Hepatocyte (in vitro differentiated cells): ENCODE results near the gene SPHK1. TPM values are rescaled to one million over a fixed set of nuclear protein-coding genes. Genes with fewer than 3 reads are reported as not detected.

Source experiments
- DNase-seq: peaks from one replicate; pipeline ENCODE4 v3.0.0-alpha.2; 2016; ENCODE audit warnings: low spot score
- H2AFZ ChIP-seq: fragments of 200-600 bp; sonication (generic); 2 replicates; pipeline ENCODE4 v1.6.0; 2016; ENCODE audit warnings: antibody characterized with exemption, mild to moderate bottlenecking
- H3K27ac ChIP-seq: fragments of 200-600 bp; sonication (generic); 2 replicates; pipeline ENCODE4 v1.5.1; 2016; ENCODE audit warnings: mild to moderate bottlenecking
- H3K27me3 ChIP-seq: fragments of 200-600 bp; sonication (generic); 2 replicates; pipeline ENCODE4 v1.6.1; 2016
- H3K36me3 ChIP-seq: fragments of 200-600 bp; sonication (generic); replicated peaks from 2 replicates; pipeline ENCODE4 v1.5.1; 2016; ENCODE audit warnings: low read depth; ENCODE audit not compliant: insufficient read depth
- H3K4me1 ChIP-seq: fragments of 200-600 bp; sonication (generic); 2 replicates; pipeline ENCODE4 v1.5.1; 2016; ENCODE audit warnings: mild to moderate bottlenecking, moderate library complexity; ENCODE audit not compliant: insufficient read depth
- H3K4me2 ChIP-seq: fragments of 200-600 bp; sonication (generic); 2 replicates; pipeline ENCODE4 v1.6.0; 2016
- H3K4me3 ChIP-seq: fragments of 200-600 bp; sonication (generic); 2 replicates; pipeline ENCODE4 v1.5.1; 2016; ENCODE audit warnings: mild to moderate bottlenecking
- H3K79me2 ChIP-seq: fragments of 200-600 bp; sonication (generic); 2 replicates; pipeline ENCODE4 v1.6.0; 2017; ENCODE audit warnings: mild to moderate bottlenecking
- H3K9me2 ChIP-seq: fragments of 200-600 bp; sonication (generic); replicated peaks from 2 replicates; pipeline ENCODE4 v1.6.0; 2017; ENCODE audit warnings: mild to moderate bottlenecking; ENCODE audit not compliant: insufficient read depth
- H3K9me3 ChIP-seq: fragments of 200-600 bp; sonication (generic); 2 replicates; pipeline ENCODE4 v1.5.1; 2016; ENCODE audit warnings: low read depth, mild to moderate bottlenecking
- H4K20me1 ChIP-seq: fragments of 200-600 bp; sonication (generic); 2 replicates; pipeline ENCODE4 v1.6.0; 2016; ENCODE audit warnings: mild to moderate bottlenecking; ENCODE audit not compliant: insufficient read depth, poor library complexity, severe bottlenecking
- EZH2 ChIP-seq: fragments of 200-600 bp; sonication (generic); IDR thresholded peaks from 2 replicates; pipeline ENCODE4 v1.6.1; 2016; ENCODE audit warnings: antibody characterized with exemption, mild to moderate bottlenecking, borderline replicate concordance
- EZH2phosphoT487 ChIP-seq: fragments of 200-600 bp; sonication (generic); IDR thresholded peaks from one replicate; pipeline ENCODE4 v1.6.1; 2018; ENCODE audit warnings: antibody characterized with exemption, mild to moderate bottlenecking, low read depth, moderate library complexity; ENCODE audit not compliant: unreplicated experiment, severe bottlenecking
- WGBS: methylation state at CpG from one replicate; pipeline ENCODE4 v1.1.6; 2016; ENCODE audit warnings: low lambda C conversion rate; ENCODE audit errors: missing lambda C conversion rate; 5-methylcytosine and 5-hydroxymethylcytosine counted together
- polyA plus RNA-seq: library from polyadenylated mRNA; unstranded; fragments of >200 nt; fragmentation: Nextera tagmentation; extraction: Ambion mirVana; gene quantifications from 2 replicates; pipeline ENCODE4 v1.2.1, GENCODE V29; 2016
- total RNA-seq: library from RNA; depleted of rRNA; stranded (reverse); fragments of >200 nt; gene quantifications from 2 replicates; pipeline ENCODE4 v1.2.3, GENCODE V29; 2014
- TF ChIP-seq, protein P1 (sequence below): fragments of 200-600 bp; sonication (generic); IDR thresholded peaks from 2 replicates; pipeline ENCODE4 v1.5.1; 2016; ENCODE audit warnings: antibody characterized with exemption, mild to moderate bottlenecking; ENCODE audit not compliant: poor library complexity

The SPHK1 gene
- total and polyA plus RNA-seq, 2 experiments from 2014 or later, result 5.2 to 15.2 TPM

DNA sequence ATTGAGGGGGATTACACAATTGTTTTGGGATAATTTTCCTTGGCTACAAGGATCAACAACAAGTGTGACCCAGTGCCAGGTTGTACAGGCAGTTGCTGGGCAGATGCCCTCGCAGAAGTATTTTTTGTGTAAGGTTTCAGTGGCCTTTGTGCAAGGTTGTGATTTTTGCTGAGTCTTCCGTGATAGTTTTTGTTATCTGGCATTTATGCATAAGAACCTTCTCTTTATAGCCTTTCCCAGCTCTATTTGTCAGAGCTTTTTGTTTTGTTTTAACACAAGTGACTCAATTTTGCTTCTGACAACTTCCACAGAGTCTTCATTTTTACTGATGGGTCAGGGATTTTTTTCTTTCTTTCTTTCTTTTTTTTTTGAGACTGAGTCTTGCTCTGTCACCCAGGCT is 23.9 kb upstream of the SPHK1 start:
- no peaks in the 10 kb centered on the region for H3K9me3 ChIP-seq
- 91% methylated on average over 2 of the region's 2 CpGs for WGBS
- H3K4me1 ChIP-seq, result no peaks in the 10 kb centered on the region
- no peaks in the 10 kb centered on the region for H3K36me3 ChIP-seq
- no peak for DNase-seq
- no peaks in the 10 kb centered on the region for H3K27me3 ChIP-seq
- H2AFZ ChIP-seq, result no peak overlapping the region
- H3K9me2 ChIP-seq, result no peaks in the 10 kb centered on the region
- no peaks in the 10 kb centered on the region for H3K79me2 ChIP-seq
- H3K4me2 ChIP-seq, result no peak overlapping the region
- H4K20me1 ChIP-seq, result no peaks in the 10 kb centered on the region
- TF ChIP-seq EZH2phosphoT487, result no peak
- TF ChIP-seq EZH2, result no peak
- TF ChIP-seq, protein P1, sequence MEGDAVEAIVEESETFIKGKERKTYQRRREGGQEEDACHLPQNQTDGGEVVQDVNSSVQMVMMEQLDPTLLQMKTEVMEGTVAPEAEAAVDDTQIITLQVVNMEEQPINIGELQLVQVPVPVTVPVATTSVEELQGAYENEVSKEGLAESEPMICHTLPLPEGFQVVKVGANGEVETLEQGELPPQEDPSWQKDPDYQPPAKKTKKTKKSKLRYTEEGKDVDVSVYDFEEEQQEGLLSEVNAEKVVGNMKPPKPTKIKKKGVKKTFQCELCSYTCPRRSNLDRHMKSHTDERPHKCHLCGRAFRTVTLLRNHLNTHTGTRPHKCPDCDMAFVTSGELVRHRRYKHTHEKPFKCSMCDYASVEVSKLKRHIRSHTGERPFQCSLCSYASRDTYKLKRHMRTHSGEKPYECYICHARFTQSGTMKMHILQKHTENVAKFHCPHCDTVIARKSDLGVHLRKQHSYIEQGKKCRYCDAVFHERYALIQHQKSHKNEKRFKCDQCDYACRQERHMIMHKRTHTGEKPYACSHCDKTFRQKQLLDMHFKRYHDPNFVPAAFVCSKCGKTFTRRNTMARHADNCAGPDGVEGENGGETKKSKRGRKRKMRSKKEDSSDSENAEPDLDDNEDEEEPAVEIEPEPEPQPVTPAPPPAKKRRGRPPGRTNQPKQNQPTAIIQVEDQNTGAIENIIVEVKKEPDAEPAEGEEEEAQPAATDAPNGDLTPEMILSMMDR, result no peak
- no peak overlapping the region for H3K4me3 ChIP-seq
- H3K27ac ChIP-seq, result no peak overlapping the region

DNA sequence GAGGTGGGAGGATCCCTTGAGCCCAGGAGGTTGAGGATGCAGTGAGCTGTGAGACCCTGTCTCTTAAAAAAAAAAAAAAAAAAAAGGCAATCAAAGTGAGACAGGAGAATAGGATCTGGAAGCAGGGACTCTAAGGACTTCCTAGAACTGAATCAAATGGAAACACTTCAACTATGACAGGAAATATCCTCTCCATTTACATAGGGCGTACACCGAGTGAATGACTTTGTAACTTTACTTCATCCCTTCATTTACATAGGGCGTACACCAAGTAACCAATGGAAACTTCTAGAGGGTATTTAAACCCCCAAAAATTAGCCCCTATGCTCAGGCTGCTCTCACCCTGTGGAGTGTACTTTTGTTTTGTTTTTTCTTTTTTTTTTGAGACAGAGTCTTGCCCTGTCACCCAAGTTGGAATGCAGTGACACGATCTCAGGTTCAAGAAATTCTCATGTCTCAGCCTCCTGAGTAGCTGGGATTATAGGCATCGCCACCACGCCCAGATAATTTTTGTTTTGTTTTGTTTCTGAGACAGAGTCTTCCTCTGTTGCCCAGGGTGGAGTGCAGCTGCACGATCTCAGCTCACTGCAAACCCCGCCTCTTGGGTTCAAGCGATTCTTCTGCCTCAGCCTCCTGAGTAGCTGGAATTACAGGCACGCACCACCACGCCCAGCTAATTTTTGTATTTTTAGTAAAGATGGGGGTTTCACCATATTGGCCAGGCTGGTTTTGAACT is 21.1 kb upstream of the SPHK1 start:
- Histone ChIP-seq H3K27ac (no peak overlapping the region), H3K4me3 (no peak overlapping the region), H3K27me3 (no peaks in the 10 kb centered on the region), H3K4me1 (peaks cover 7% of the 10 kb centered on the region), H3K4me2 (no peak overlapping the region), H3K36me3 (no peaks in the 10 kb centered on the region), H4K20me1 (no peaks in the 10 kb centered on the region), H2AFZ (no peak overlapping the region), H3K9me3 (no peaks in the 10 kb centered on the region), H3K79me2 (no peaks in the 10 kb centered on the region), H3K9me2 (no peaks in the 10 kb centered on the region)
- TF ChIP-seq EZH2phosphoT487 (no peak), EZH2 (no peak)
- TF ChIP-seq, protein P1, result no peak
- 94% methylated on average over 11 of the region's 11 CpGs for WGBS
- DNase-seq, result no peak

DNA sequence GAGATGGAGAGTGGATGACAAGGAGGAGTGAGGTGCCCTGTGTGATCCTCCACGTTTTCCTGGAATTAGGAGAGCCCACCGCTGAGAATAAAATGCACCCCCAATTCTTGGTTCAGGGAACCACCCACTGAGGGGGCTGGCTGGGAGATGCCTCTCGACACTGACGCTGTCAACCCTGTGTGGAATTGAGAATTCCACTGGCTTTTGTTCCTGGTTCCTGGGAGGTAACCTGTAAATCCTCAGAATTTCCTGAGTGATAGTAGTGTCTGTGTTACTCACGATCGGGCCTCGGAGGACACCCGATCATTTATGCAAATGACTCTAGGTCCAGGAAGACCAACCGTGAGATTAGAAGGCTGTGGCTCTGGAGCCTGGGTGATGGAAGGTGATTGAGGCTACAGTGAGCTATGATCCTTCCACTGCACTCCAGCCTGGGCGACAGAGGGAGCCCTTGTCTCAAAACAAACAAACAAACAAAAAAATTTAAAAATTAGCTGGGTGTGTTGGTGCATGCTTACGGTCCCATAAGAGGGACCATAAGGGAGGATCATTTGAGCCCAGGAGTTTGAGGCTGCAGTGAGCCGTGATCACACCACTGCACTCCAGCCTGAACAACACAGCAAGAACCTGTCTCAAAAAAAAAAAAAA is 19.0 kb upstream of the SPHK1 start:
- no peak overlapping the region for H2AFZ ChIP-seq
- no peaks in the 10 kb centered on the region for H3K27me3 ChIP-seq
- H3K27ac ChIP-seq, result no peak overlapping the region
- TF ChIP-seq EZH2 (no peak), EZH2phosphoT487 (no peak)
- TF ChIP-seq, protein P1, result peak; percentile 25
- 66% methylated on average over 12 of the region's 12 CpGs for WGBS
- no peak for DNase-seq
- no peaks in the 10 kb centered on the region for H3K9me3 ChIP-seq
- H3K4me2 ChIP-seq, result no peak overlapping the region
- H3K36me3 ChIP-seq, result no peaks in the 10 kb centered on the region
- no peaks in the 10 kb centered on the region for H3K79me2 ChIP-seq
- H3K9me2 ChIP-seq, result no peaks in the 10 kb centered on the region
- peaks cover 7% of the 10 kb centered on the region for H3K4me1 ChIP-seq
- H4K20me1 ChIP-seq, result no peaks in the 10 kb centered on the region
- no peak overlapping the region for H3K4me3 ChIP-seq
